DOHH2 (cell line): Measurements from ENCODE around the gene SLC22A4.

Experiments used
- EZH2phosphoT487 ChIP-seq: fragments of 200-600 bp; sonication (generic); IDR thresholded peaks from 2 replicates; pipeline ENCODE4 v1.6.1; 2017; ENCODE audit warnings: borderline replicate concordance, mild to moderate bottlenecking, antibody characterized with exemption, low read length, moderate library complexity, mixed read lengths
- TF ChIP-seq, protein P1 (sequence below): fragments of 200-600 bp; sonication (generic); IDR thresholded peaks from one replicate; pipeline ENCODE4 v1.5.1; 2014; ENCODE audit warnings: antibody characterized with exemption, mild to moderate bottlenecking, low read depth, low read length; ENCODE audit not compliant: poor library complexity, severe bottlenecking

DNA sequence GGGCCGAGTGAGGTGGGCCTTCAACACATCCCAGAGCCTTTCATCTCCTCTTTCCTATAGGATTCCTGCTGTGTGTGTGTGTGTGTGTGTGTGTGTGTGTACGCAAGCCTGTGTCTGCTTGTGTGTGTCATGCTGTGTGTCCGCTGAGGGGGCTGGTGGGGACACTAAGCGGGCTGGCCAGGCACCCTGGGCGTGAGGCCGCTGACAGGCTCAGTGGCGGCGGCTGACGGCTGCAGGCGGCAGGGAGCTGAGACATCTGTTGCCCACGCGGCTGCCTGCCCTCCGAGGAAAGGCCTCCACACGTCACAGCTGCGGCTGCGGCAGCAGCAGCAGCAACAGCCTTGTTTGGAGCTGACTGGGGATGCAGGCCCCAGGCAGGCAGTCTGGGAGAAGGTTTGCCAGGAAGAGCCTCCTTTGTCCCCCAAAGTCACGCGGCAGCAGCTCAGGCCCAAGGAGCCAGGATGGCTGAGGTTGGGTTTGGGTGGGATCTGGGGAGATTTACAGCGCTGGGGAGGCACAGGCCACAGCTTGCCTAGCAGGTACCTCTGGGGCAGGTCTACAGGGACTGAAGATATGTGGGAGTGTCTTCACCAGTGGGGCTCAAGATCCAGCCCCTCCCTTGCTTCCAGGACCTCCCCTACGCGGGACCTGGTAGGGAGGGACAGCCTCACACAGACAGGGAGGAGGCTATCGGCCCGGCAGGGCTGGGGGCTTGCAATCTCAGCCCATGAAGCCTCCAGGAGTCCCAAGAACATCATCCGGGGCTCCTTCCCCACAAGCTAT is 34.9 kb upstream of the SLC22A4 start:
- TF ChIP-seq, protein P1, sequence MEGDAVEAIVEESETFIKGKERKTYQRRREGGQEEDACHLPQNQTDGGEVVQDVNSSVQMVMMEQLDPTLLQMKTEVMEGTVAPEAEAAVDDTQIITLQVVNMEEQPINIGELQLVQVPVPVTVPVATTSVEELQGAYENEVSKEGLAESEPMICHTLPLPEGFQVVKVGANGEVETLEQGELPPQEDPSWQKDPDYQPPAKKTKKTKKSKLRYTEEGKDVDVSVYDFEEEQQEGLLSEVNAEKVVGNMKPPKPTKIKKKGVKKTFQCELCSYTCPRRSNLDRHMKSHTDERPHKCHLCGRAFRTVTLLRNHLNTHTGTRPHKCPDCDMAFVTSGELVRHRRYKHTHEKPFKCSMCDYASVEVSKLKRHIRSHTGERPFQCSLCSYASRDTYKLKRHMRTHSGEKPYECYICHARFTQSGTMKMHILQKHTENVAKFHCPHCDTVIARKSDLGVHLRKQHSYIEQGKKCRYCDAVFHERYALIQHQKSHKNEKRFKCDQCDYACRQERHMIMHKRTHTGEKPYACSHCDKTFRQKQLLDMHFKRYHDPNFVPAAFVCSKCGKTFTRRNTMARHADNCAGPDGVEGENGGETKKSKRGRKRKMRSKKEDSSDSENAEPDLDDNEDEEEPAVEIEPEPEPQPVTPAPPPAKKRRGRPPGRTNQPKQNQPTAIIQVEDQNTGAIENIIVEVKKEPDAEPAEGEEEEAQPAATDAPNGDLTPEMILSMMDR: no peak
- no peak for TF ChIP-seq EZH2phosphoT487
